Measurements from ENCODE around the gene OLFM1. TPM values are rescaled to one million over a fixed set of nuclear protein-coding genes. Genes with fewer than 3 reads are reported as not detected.

The OLFM1 gene
- total and polyA plus RNA-seq, 2 of the 4 experiments (the other 2 are of a cell fraction), result 0.36 to 0.38 TPM

- in situ Hi-C loops (cut with MboI; ENCODE audit: low sequenced_read_pairs), result no loop called here
- H3K9me3 ChIP-seq (ENCODE audit: control insufficient read depth, insufficient read depth, low read length), result no peaks in the 10 kb centered on the region
- H3K4me1 ChIP-seq (ENCODE audit: control insufficient read depth, insufficient read depth, low read length), result no peaks in the 10 kb centered on the region
- POLR2A ChIA-PET (ENCODE audit: unreplicated experiment), result no interaction called here
- H3K27me3 ChIP-seq (ENCODE audit: control insufficient read depth, insufficient read depth, low read length), result peaks cover 6% of the 10 kb centered on the region
- no peaks in the 10 kb centered on the region for H3K36me3 ChIP-seq (ENCODE audit: control insufficient read depth, insufficient read depth, low read length)
- H4K5ac ChIP-seq (ENCODE audit: low read depth, low read length), result no peak overlapping the region
- no peak for ATAC-seq (ENCODE audit: low read depth)
- CTCF ChIA-PET, result no interaction called here
- H3K14ac ChIP-seq (replicated peaks; ENCODE audit: low read depth, low read length), result no peak overlapping the region
- no TSS peak for BruUV-seq (replicated peaks)
- H3K4me2 ChIP-seq (ENCODE audit: low read depth, low read length), result no peak overlapping the region
- no peak overlapping the region for H3K27ac ChIP-seq (ENCODE audit: insufficient read depth, low read length)
- no peaks in the 10 kb centered on the region for H3K9me1 ChIP-seq (ENCODE audit: insufficient read depth, low read length)
- intact Hi-C loops (cut with micrococcal nuclease), result no loop called here
- no peak overlapping the region for H3K23ac ChIP-seq (ENCODE audit: low read depth, low read length)
- no peak overlapping the region for H3K18ac ChIP-seq (ENCODE audit: low read depth, low read length)
- no peak for DNase-seq
- no peak overlapping the region for H2AK5ac ChIP-seq (ENCODE audit: low read depth, low read length)
- H2BK20ac ChIP-seq (ENCODE audit: low read depth, low read length), result no peak overlapping the region
- no peaks in the 10 kb centered on the region for H3K79me1 ChIP-seq (ENCODE audit: low read depth in 1 of 2, low read length in 2 of 2)
- H4K91ac ChIP-seq (ENCODE audit: insufficient read depth, low read depth, low read length), result no peak overlapping the region
- WGBS, 2 experiments (ENCODE audit: extremely low coverage in 2 of 2, insufficient read length in 1 of 2), result no CpG with 5 or more reads among the region's 22 CpGs
- H2AFZ ChIP-seq (replicated peaks; ENCODE audit: low read length, poor library complexity), result no peak overlapping the region
- no peak overlapping the region for H3K56ac ChIP-seq (ENCODE audit: extremely low read depth, insufficient read depth, low read length)
- no peak overlapping the region for H3K4me3 ChIP-seq (ENCODE audit: insufficient read depth, low read depth, low read length)
- no peak overlapping the region for H4K8ac ChIP-seq (ENCODE audit: low read depth in 2 of 2, low read length in 2 of 2)
- no peak overlapping the region for H2BK15ac ChIP-seq (ENCODE audit: low read depth, low read length)
- H3K4ac ChIP-seq (ENCODE audit: low read depth, low read length), result no peak overlapping the region
- no peak overlapping the region for H2BK5ac ChIP-seq (ENCODE audit: low read depth, low read length, poor library complexity, severe bottlenecking)
- H2BK120ac ChIP-seq (ENCODE audit: low read depth, low read length), result no peak overlapping the region
- no peak overlapping the region for H3K9ac ChIP-seq (ENCODE audit: low read depth, low read length)
- dilution Hi-C loops (cut with HindIII; ENCODE audit: low sequenced_read_pairs, unreplicated experiment), result no loop called here
- H4K20me1 ChIP-seq (ENCODE audit: insufficient read depth, low read length), result no peaks in the 10 kb centered on the region
- H2AK9ac ChIP-seq (replicated peaks; ENCODE audit: low read depth, low read length, poor library complexity), result no peak overlapping the region
- TF ChIP-seq RAD21 (IDR thresholded peaks at IDR 0.05; ENCODE audit: low read length) (no peak), FOS (IDR thresholded peaks at IDR 0.05; ENCODE audit: low read depth, low read length) (no peak), NFE2L2 (IDR thresholded peaks at IDR 0.05; ENCODE audit: low read depth, low read length) (no peak), POLR2A (IDR thresholded peaks at IDR 0.05; ENCODE audit: low read depth, low read length) (no peak), RFX5 (IDR thresholded peaks at IDR 0.05; ENCODE audit: low read depth, low read length) (no peak), CHD1 (IDR thresholded peaks at IDR 0.05; ENCODE audit: low read depth, low read length) (no peak)
- TF ChIP-seq, protein P1, sequence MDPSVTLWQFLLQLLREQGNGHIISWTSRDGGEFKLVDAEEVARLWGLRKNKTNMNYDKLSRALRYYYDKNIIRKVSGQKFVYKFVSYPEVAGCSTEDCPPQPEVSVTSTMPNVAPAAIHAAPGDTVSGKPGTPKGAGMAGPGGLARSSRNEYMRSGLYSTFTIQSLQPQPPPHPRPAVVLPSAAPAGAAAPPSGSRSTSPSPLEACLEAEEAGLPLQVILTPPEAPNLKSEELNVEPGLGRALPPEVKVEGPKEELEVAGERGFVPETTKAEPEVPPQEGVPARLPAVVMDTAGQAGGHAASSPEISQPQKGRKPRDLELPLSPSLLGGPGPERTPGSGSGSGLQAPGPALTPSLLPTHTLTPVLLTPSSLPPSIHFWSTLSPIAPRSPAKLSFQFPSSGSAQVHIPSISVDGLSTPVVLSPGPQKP (IDR thresholded peaks at IDR 0.05; ENCODE audit: borderline replicate concordance, low read depth, low read length), result no peak
Measured at GRCh38 chr9:135070198-135070951, 17.1 kb upstream of the OLFM1 start.

Data from IMR-90 (cell line).